Limb (tissue), 2 donors: ENCODE data around the gene ZNF277.
A peak's percentile ranks its signal among the peaks of the same experiment; 100 is the strongest.

Experiments used
- DNase-seq, 2 donors: peaks; one replicate each; pipeline ENCODE4 v3.0.0-alpha.2; 2016; ENCODE audit errors: extremely low spot score in 2 of 2

The ZNF277 gene, protein sequence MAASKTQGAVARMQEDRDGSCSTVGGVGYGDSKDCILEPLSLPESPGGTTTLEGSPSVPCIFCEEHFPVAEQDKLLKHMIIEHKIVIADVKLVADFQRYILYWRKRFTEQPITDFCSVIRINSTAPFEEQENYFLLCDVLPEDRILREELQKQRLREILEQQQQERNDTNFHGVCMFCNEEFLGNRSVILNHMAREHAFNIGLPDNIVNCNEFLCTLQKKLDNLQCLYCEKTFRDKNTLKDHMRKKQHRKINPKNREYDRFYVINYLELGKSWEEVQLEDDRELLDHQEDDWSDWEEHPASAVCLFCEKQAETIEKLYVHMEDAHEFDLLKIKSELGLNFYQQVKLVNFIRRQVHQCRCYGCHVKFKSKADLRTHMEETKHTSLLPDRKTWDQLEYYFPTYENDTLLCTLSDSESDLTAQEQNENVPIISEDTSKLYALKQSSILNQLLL

DNA sequence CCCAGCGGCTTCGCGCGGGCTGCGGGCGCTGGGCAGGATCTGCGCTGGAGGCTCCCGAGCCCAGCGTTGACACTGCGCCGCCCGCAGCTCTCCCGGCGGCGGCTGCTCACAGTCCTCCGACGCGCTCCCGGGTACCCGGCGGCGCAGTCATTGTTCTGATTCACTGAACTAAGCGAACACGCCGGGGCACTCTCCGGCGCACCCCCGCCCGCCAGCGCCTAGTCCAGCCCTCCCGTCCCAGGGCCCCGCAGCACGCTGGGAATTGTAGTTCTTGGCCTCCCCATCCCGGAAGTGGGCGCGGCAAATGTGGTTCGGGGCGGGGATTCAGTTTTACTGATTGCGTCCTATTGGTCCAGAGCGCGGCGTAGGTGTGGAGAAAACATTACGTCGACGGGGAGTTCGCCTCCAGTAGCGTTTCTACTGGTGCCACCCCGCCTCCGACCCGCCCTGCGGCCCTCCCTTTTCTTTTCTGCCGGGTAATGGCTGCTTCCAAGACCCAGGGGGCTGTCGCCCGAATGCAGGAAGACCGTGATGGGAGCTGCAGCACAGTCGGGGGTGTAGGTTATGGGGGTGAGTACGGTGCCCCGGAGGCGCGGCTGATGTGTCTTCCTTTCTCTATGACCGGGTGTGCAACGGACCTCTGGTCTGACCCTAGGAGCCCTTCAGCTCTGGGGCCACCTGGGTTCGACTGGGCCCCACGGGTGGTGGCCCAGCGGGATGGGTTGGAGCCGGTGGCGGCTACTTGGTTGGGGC lies at the start of gene ZNF277, which contains the start of gene DOCK4:
Gene ZNF277 (plus strand): TSS at position 458 of the 753 bp plus-strand sequence. CDS start 22 bp downstream, at position 480.
Gene DOCK4 (minus strand): TSS at position 162 of the 753 bp plus-strand sequence. CDS start 261 bp downstream, outside the sequence.
- peak; percentile 98 to 100 for DNase-seq

- no peak for DNase-seq
Observed at GRCh38 chr7:112157072-112157471, 49.4 kb upstream of the ZNF277 start.

GRCh38 chr7:112159351-112159750 lies 47.1 kb upstream of the ZNF277 start:
- no peak for DNase-seq

DNA sequence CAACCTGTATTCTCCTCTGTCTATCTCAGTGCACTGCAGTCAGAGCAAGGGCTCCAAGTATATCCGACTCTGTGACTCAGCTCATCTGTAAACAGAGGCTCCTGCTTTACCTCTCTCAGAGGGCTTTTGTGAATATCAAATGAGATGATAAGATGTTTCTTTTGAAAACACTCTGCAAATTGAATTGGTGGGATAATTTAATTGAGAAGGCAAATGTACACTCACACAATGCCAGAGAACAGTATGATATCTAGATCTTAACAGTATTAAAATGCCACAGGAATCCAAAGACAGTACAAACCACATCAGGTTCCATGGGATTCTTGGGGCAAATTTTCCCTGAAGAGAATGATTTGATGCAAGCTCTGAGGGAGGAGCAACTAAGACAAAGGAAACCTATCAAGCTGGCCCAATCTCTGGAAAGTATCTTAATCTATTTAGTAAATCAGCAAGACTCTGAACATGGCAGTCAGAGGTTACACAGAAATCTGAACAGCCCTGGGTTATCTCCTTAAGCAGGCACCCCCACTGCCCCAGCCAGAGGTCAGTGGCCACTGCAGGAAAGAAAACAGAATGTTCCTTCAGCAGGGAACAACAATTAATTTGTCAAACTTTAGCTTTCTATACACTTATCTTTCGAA lies 46.2 kb upstream of the ZNF277 start:
- DNase-seq, result no peak

DNA sequence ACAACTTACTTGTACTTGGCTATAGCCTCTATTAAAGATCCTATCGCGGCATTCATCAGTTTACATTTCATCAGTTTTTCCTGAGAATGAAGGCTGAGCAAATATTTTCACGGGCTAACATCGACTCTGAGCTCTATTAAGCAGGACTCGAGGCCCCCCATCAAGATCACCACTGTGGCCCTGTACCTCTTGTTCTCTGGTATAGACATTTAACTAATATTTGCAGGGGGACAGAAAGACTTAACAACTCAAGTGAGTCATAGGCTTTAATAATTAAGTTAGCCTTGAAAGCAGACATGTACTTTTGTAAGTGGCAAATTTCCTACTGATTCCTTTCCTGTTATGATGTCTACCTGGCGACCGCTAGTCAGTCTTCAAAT lies 45.7 kb upstream of the ZNF277 start:
- DNase-seq, result no peak

GRCh38 chr7:112161253-112162141 lies 45.0 kb upstream of the ZNF277 start:
- no peak for DNase-seq

DNA sequence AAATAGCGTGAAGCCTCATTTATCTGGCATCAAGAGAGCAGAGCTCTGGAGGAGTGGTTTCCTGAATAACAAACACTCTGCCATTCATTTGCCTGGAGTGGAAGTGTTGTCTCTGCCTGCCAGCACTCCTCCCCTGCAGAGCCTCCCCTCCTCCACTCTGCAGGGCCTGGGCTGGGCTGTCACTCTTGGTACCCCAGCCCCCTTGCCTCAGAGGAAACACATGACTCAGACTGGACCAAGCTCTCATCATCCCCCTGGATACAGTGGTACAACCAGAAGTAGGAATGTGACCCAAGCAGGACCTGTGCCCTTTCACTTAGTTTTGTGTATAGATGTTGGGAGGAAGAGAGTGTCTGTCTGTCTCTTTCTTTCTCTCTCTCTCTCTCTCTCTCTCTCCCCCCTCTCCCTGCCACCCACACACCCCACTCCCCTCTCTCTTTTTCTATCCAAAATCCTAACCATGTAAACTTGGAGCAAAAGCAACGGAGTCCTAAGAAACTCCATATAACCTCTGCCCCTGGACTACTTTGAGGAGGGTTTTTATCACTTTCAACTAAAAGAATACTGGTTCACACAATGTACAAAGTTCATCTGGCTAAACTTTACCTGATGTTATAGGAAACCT lies 44.2 kb upstream of the ZNF277 start:
- DNase-seq, result peak; percentile 32 to 51

- DNase-seq, result no peak
Observed at GRCh38 chr7:112162784-112163506, 43.5 kb upstream of the ZNF277 start.

DNA sequence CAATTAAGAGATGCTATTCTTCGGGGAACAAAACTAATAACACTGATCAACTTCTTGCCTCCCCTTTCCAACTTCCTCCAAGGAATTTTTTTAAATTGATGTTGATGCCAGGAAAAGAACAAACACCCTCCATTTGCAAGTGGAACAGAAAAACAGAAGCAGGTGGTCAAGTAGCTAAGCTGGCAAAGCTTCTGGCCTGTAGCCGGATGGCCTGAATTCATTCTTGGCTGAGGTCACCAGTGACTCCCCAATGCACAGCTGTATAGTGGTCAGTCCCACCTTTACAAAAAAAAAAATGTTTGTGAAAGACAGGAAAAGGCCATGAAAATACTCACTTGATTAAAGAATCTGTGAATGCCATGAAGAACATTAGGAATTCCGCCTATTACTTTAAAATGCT lies 39.3 kb upstream of the ZNF277 start:
- DNase-seq, result no peak

DNA sequence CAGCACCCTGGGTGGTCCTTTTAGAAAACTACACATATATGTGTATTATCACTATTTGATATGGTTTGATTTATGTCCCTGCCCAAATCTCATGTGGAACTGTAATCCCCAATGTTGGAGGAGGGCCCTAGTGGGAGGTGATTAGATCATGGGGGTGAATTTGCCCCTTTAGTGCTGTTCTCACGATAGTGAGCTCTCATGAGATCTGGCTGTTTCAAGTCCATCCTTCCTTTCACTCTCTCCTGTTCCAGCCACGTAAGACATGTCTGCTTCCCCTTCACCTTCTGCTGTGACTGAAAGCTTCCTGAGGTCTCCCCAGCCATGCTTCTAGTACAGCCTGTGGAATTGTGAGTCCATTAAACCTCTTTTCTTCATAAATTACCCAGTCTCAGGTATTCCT lies 37.6 kb upstream of the ZNF277 start:
- no peak for DNase-seq

GRCh38 chr7:112171673-112172072 lies 34.8 kb upstream of the ZNF277 start:
- DNase-seq, result no peak

GRCh38 chr7:112172870-112173567 lies 33.5 kb upstream of the ZNF277 start:
- peak in 1 of 2 donors; percentile 71 for DNase-seq

DNA sequence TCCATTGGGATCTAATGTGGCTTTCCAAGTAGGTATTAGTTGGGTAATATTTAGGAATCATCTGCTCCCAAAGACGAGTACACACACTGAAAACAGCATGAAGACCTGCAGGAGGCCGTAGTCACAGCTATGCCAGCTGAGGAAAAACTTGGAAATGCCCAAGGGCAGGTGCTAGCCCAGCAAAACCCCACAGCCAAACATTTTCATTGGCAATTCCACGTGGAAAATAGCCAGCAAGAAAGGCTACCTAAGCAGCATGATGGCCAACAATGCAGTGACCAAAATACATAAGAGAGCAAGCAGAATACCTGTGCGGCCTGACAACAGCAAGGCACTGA lies 33.0 kb upstream of the ZNF277 start:
- DNase-seq, result no peak

GRCh38 chr7:112174192-112174591 lies 32.3 kb upstream of the ZNF277 start:
- no peak for DNase-seq

- DNase-seq, result no peak
Observed at GRCh38 chr7:112176241-112176640, 30.3 kb upstream of the ZNF277 start.

DNA sequence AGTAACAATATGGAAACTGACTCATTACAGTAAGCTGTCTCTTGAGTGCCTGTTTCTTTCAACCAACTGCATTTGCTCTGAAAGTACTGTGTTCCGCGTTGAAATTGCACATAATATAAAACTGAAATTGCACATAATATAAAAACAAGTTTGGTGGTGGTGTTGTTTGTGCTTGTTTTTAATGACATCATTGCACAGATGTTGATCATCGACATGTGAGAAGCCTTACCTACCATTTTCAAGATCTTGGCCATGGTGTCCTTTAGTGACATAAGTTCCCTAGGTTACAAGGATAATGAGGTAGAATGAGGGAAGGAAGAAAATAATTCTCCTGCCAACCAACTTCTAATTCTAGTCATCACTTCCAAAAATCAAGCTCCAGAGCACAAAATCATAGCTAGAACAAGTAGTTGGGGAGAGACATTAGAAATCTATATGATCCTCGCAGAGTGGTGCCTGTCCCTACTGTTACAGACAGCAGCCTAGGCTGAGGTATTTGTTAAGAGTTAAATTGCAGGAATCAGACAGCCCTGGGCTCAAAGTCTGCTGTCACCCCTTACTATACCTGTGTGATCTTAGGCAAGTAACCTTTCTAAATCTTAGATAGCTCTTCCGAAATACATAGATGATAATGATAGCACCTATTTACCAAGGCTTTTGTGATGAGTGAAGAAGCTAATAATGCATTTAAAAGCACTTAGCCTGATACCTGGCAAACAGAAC lies 29.6 kb upstream of the ZNF277 start:
- no peak for DNase-seq

DNA sequence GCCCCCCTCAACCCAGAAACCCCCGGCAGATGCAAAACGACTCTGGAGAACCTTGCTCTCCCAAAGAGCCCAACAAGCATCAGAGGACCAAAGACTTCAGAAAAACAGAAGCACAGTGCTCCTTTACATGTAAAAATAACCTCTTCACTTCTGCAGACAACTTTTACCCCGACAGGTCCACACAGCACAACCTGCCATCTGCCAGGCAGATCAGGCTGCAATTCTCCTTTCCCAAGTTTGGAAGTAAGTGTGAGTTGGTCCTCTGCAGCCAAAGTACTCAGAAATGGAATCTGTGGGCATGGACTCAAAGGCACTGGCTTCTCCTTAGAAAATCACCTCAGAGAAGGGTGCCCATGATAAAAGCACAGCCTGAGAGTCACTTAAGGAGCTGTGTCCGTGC lies 26.3 kb upstream of the ZNF277 start:
- no peak for DNase-seq

GRCh38 chr7:112182749-112183148 lies 23.7 kb upstream of the ZNF277 start:
- DNase-seq, result peak in 1 of 2 donors; percentile 45

- DNase-seq, result no peak
Observed at GRCh38 chr7:112183266-112183665, 23.2 kb upstream of the ZNF277 start.
